GM12865 (cell line): ENCODE measurements around the gene JAZF1.
"Not testable (repeated sequence)": the region's sequence is repeated elsewhere in the genome, so short reads cannot be mapped to it uniquely, and the experiment has no call there.

Source experiments
- DNase-seq: peaks from one replicate; pipeline ENCODE4 v3.0.0; 2010; ENCODE audit warnings: low read depth
- H3K4me3 ChIP-seq: 2 replicates; pipeline ENCODE4 v1.5.1; 2011; ENCODE audit warnings: mild to moderate bottlenecking, low read depth, low read length, control low read depth
- CTCF ChIP-seq: IDR thresholded peaks from 2 replicates; pipeline ENCODE4 v1.5.1; 2011; ENCODE audit warnings: low read length, control low read depth, low read depth, inconsistent platforms; ENCODE audit not compliant: insufficient read depth; ENCODE audit errors: missing control alignments

JAZF1 gene

GRCh38 chr7:27930910-27931476 lies 249.6 kb downstream of the JAZF1 start:
- no peak overlapping the region for H3K4me3 ChIP-seq
- TF ChIP-seq CTCF = no peak
- DNase-seq = no peak

- TF ChIP-seq CTCF = no peak
- DNase-seq = no peak
Measured at GRCh38 chr7:27929127-27929526, 251.5 kb downstream of the JAZF1 start.

GRCh38 chr7:27928001-27928400 lies 252.6 kb downstream of the JAZF1 start:
- TF ChIP-seq CTCF = no peak
- H3K4me3 ChIP-seq = no peak overlapping the region
- DNase-seq = no peak

More at GRCh38 chr7:27929127-27929526, 251.5 kb downstream of the JAZF1 start:
- H3K4me3 ChIP-seq = no peak overlapping the region

- H3K4me3 ChIP-seq = no peak overlapping the region
- DNase-seq = peak; percentile 33
- TF ChIP-seq CTCF = no peak
Measured at GRCh38 chr7:27925573-27926201, 254.9 kb downstream of the JAZF1 start.

- DNase-seq = no peak
- no peak for TF ChIP-seq CTCF
- H3K4me3 ChIP-seq = no peak overlapping the region
Measured at GRCh38 chr7:27923642-27923980, 257.0 kb downstream of the JAZF1 start.

GRCh38 chr7:27922907-27923641 lies 257.5 kb downstream of the JAZF1 start:
- DNase-seq = peak; percentile 47
- H3K4me3 ChIP-seq = no peak overlapping the region
- no peak for TF ChIP-seq CTCF

- H3K4me3 ChIP-seq, DNase-seq: not testable (repeated sequence)
Measured at GRCh38 chr7:27922389-27922788, 258.2 kb downstream of the JAZF1 start.
